ENCODE data around the gene GPR158.

GPR158 gene

DNA sequence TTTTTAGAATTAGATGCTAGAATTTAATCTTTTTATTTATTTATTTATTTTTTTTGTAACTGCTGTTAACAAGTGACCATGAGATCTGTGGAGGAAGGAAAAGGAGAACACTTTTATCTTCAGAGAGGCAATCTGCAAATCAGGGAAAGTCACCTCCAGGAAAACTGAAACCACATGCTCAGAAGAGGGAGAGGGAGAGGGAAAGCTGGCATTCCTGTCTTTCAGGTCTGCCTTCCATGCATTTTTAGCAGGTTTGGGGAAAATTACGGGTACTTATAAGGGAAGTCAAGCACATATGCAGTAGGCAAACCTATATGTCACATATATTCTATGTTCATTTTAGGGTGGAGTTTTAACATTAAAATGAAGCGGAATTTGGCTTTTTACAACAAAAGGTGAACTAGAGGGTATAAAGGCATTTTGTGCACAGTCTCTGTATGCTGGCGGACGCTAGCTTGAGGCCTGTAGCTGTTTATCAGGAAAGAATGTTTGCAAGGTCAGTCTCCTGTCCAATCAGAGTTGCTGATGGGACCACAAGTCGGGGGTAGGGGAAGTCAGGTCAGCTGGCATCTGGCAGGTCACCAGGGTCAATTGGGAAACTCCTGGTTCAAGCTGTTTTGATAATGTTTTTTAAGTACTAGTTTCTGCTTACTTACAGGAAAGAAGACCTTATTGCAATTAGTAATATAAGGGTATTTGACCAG lies 333.5 kb downstream of the GPR158 start:
- DNase-seq: no peak

DNA sequence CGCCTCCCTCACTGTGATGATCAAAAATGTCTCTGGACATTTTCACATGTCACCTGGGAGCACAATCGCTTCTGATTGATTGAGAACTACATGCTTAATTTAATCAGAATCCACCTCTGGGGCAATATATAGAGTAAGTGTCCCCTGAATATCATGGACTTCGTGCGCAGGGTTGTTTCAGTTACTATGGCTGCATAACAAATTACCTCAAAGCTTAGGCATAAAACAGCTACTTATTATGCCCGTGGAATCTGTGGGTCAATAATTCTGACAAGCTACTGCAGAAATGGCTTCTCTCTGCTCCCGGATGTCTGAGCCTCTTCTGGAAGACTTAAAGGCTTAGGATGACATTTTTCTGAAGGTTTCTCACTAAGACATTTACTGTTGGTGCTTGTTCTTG lies 334.4 kb downstream of the GPR158 start:
- no peak for DNase-seq

- DNase-seq: no peak
Measured at GRCh38 chr10:25522294-25522693, 347.5 kb downstream of the GPR158 start.

- DNase-seq: no peak
Measured at GRCh38 chr10:25522946-25523608, 348.3 kb downstream of the GPR158 start.

GRCh38 chr10:25530306-25530705 lies 355.5 kb downstream of the GPR158 start:
- DNase-seq: no peak

DNA sequence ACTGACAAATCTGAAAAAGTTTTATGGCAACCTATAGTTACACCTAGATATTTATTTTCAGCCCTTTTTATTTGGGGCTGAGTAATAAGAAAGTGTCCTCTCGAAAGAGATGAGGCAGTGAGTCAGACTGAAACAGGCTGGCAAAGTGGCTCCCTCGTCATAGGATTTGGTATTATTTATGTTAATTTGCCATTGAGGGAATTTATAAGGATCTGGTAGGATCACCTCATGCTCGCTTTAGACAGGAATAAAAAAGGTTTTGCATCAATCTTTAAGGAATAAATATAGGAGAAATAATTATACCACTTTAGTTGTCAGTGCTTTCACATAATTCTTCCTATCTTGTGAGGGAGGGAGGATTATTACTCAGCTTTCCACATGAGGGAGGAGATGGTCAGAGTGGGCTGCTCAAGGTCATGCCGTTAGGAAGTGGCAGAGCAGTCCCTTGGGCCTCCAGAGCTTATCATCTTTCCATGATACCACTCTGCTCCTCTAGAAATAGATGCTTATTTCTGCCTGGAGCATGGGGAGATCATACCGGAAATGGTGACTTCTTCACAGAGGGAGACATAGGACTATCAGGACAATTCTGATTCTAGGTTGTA lies 356.8 kb downstream of the GPR158 start:
- DNase-seq: no peak

DNA sequence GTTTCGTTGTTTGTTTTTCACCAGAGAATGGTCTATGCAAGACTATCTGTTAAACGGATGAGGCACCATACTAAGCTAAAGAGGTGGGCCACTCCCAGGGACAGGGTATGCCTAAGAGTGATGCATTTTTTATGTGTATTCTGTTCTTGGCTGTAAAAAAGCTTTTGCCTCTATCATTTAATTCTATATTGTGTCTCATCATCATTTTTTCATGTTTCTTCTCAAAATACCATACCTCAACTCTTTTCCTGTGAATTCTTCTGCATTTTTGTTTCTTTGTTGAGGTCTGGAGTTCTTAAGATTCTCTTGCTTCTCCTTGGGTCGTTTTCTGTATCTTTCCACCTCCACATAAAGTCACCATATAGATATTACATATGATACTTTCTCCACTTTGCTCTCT lies 357.4 kb downstream of the GPR158 start:
- no peak for DNase-seq

- DNase-seq: no peak
Measured at GRCh38 chr10:25536027-25536426, 361.2 kb downstream of the GPR158 start.

- no peak for DNase-seq
Measured at GRCh38 chr10:25547382-25547781, 372.6 kb downstream of the GPR158 start.

DNA sequence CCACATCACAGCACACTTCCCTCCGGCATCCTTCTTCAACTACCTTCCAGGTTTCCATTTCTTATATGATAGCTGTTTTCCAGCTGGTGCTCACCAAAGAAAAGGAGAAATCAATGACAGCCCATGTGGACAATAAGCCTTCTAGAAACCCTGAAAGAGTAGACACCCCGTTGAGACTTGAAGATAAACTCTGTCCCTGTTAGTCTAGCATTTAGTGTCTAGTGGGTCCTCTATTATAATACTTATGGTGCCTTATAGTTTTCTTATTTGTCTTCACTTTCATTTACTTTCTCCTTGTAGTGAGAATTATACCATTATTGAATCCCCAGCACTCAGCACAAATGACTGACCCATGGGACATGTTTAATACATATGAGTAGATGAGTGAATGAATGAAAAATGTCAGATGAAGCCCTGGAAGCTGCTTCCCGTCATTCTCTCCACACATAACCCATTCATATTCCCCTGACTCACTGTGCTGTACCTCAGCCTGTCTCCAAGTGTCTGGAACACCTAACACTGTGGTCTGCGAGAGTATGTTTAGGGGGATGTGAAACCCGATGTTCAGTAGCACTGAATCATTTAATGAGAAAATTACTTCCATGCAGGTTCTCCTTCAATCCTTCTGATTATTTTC lies 377.6 kb downstream of the GPR158 start:
- DNase-seq: no peak

DNA sequence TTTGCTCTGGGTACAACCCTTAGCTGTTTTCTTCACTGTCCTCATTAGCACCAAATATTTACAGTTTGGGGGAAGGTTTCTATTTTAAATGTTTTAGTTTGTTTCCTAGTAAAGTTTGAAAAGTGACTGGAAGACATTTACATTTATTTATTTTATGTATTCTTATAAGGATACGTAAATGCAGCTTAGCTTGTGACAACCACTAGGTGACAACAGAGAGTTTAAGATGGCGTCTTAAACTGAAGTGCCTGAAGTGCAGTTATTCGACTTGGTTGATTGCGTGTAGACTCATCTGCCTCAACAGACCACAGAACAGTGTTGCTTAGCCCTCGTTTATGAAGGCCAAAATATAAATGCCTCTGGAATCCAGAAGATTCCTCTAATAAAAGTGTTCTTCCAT lies 381.1 kb downstream of the GPR158 start:
- no peak for DNase-seq

DNA sequence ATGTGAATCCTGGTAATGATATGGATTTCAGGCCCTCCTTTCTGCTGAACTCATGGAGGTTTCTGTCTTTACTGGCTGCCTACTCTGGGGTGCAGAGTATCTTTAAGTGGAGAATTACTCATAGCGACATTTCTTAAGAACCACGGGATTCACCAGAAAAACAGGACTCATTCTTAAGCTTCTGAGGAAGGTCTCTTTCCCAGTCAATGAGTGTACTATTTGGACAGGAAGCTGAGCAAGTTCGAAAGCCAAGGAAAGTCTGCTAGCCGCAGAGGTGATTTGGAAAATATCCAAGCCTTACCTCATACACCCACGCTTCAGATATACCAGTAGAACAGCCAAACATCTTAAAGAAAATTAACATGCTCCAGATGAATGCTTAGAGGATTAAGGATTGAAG lies 381.7 kb downstream of the GPR158 start:
- DNase-seq: no peak

DNA sequence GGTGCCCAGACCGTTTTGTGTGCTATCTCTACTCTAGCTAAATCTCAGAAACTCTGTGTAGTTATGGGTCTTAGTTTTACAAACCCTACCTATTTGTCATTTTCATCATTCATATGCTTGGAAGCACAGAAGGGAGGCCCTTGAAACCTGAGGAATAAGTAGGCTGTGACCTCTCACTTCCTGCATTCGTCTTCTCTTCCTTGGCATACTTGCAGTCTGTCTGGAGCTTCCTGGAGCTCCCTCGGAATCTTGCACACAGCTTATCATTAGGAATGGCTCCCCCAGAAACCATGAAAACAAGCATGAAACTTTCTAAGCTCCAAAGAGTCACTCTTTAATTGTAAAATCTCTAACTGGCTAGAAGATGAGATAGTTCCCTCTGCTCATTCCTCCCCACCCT lies 382.3 kb downstream of the GPR158 start:
- no peak for DNase-seq

- no peak for DNase-seq
Measured at GRCh38 chr10:25561758-25562157, 387.0 kb downstream of the GPR158 start.

DNA sequence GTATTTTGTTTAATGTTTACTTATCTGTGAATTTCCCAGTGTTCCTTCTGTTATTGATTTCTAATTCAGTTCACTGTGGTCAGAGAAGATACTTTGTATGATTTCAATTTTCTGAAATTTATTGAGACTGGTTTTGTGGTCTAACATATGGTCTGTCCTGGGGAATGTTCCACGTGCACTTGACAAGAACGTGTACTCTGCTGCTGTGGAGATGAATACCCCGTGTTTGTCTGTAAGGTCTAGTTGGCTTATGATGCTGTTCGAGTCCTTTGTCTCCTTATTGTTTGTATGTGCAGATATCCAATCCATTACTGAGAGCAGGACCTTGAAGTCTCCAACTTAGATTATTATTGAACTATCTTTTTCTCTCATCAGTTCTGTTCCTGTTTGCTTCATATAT lies 387.7 kb downstream of the GPR158 start:
- no peak for DNase-seq

- no peak for DNase-seq
Measured at GRCh38 chr10:25564351-25564750, 389.6 kb downstream of the GPR158 start.

DNA sequence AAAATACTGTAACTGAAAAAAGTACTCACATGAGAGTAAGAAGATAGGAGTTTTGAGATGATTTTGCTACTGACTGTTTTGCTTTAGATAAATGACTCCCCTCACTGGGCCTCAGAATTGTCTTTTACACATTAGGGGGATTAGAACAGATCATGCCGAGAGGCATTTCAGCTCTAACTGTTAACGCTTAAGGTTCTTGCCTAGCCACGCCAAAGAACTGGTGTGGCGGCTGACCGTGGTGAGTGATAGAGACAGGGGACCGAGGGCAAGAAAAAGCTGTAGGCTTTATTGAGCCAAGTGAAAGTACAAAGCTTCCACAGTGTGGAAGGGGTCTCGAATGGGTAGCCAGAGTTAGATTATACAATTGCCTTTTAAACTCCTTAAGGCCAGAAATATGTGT lies 390.8 kb downstream of the GPR158 start:
- no peak for DNase-seq

GRCh38 chr10:25573316-25573715 lies 398.5 kb downstream of the GPR158 start:
- DNase-seq: no peak

DNA sequence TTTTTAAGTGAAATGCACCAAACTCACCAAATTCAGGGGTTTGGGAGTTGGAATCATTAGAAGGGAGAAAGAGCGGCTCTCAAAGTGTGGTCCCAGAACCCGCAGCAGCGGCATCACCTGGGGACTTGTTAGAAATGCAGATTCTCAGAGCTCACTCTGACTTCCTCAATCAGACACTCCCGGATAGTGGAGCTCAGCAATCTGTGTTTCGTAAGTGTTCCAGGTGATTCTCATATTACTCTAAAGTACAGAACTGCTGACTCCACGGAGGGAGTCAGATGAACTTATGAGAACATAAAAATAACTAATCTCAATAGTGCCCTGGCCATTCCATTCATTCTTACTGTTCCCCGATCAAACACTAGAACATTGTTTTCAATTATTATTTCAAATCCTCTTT lies 400.5 kb downstream of the GPR158 start:
- no peak for DNase-seq

DNA sequence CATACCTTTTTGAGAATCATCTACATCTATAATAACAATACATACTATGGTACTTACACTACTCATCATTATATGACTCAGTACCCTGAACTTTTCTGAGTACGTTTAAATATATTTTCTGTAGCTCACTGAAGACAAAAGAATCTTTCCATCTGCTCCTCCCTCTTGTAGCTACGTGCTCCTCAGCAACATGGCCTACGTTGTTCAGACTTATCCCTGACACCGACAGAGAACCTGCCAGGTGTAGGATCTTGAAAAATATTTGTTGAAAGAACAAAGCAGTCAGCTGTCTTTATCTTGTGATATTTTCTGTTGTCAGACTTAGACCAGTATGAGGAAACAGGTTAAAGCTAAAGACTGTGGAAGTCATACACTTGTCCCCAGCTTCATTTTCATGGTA lies 403.3 kb downstream of the GPR158 start:
- DNase-seq: no peak

DNA sequence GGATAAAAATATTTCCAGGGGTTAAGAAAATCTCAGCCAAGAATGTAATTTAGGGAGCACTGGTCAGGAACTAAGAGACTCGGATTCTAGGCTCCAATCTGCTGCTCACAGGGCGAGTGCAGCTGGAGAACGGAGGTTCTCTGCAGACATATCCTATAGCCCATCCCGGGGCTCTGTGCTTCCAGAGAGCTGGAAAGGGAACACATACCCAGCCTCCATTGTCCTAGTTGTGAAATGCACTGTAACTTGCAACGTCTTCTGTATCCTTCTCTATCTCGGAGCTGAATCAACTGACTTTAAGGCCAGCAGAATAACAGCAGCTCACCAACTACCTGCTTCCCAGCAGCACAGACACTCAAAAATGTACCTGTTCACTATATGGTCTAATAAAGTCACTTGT lies 408.2 kb downstream of the GPR158 start:
- no peak for DNase-seq

DNA sequence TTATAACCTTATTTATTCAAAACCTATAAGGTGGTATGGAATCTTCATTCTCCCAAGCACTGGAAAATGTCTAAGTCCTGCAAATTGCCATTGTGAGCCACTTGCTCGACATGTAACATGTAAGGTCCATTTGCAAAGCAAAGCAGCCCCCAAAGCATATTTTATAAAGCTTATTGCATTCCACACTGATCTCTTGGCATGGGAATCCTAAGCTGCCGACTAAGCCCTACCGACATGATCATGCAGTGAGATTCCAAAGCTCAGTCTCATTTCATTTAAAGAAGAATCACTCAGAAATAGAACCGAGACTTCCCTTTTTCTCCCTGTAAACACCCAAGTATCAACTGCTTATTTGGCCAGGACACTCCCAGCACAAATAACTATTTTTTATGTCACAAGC lies 425.9 kb downstream of the GPR158 start:
- DNase-seq: no peak

DNA sequence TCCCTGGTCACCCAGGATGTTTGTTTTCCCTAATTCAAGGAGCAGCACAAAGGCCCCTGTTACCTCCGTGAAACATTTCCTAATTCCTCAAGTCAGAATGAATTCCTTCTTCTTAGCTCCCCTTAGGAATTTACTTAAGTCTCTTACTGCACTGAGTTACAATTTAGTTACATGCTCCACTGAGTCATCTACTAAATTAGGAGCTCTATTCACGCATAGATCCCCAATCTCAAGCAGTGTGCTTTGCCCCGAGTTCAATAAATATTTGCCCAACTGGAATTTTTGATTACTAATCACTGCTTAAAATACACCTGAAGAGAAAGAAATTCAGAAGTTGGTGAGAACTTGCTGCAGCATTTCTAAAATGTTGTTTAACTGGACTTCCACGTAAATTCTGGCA lies 429.8 kb downstream of the GPR158 start:
- DNase-seq: no peak

DNA sequence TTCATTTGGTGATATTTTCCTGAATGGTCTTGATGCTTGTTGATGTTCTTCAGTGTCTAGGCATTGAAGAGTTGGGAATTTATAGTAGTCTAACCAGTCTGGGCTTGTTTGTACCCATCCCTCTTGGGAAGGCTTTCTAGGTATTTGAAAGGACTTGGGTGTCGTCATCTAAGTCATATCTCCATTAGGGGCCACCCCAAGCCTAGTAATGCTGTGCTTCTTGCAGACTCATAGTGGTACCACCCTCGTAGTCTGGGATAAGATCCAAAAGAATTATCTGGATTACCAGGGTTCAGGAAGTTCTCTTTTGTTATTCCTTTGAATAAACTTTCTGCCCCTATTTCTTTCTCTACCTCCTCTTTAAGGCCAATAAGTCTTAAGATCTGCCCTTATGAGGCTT lies 439.9 kb downstream of the GPR158 start:
- DNase-seq: no peak

Data from cortex of kidney (tissue), 1 donor.